Fibroblast of skin of right biceps (primary cell): ENCODE data around the gene PIF1.
"Not testable (repeated sequence)": the region's sequence is repeated elsewhere in the genome, so short reads cannot be mapped to it uniquely, and the experiment has no call there.

Experiments
- DNase-seq: peaks from one replicate; pipeline ENCODE4 v3.0.0-alpha.2; 2013

Gene PIF1

GRCh38 chr15:64847448-64847847, 22.0 kb upstream of the PIF1 start:
- DNase-seq, result no peak

GRCh38 chr15:64847016-64847415, 21.6 kb upstream of the PIF1 start:
- DNase-seq, result no peak

GRCh38 chr15:64845831-64846595, 20.6 kb upstream of the PIF1 start:
- DNase-seq, result no peak

GRCh38 chr15:64845183-64845611, 19.8 kb upstream of the PIF1 start:
- DNase-seq, result no peak

GRCh38 chr15:64844576-64845145, 19.2 kb upstream of the PIF1 start:
- no peak for DNase-seq

GRCh38 chr15:64843991-64844390, 18.5 kb upstream of the PIF1 start:
- no peak for DNase-seq

GRCh38 chr15:64842986-64843561, 17.6 kb upstream of the PIF1 start:
- peak; percentile 47 for DNase-seq

GRCh38 chr15:64842096-64842939, 16.9 kb upstream of the PIF1 start:
- DNase-seq, result peak; percentile 43

GRCh38 chr15:64841344-64842095, 16.1 kb upstream of the PIF1 start, which contains the start of gene PLEKHO2:
Gene PLEKHO2, plus strand, starts transcription at chr15:64841915. Its CDS starts 102 bp downstream, at chr15:64842017.
- peak; percentile 96 for DNase-seq

- no peak for DNase-seq
Measured at GRCh38 chr15:64841060-64841343, 15.6 kb upstream of the PIF1 start.

- no peak for DNase-seq
Measured at GRCh38 chr15:64837502-64837901, 12.1 kb upstream of the PIF1 start.

- DNase-seq, result no peak
Measured at GRCh38 chr15:64836023-64836536, 10.6 kb upstream of the PIF1 start.

- no peak for DNase-seq
Measured at GRCh38 chr15:64833690-64834089, 8.2 kb upstream of the PIF1 start.

- peak; percentile 45 for DNase-seq
Measured at GRCh38 chr15:64828985-64829384, 3.5 kb upstream of the PIF1 start.

GRCh38 chr15:64824929-64825430, 467 bp downstream of the PIF1 start:
- DNase-seq, result peak; percentile 10

- no peak for DNase-seq
Measured at GRCh38 chr15:64816452-64816851, 9.0 kb downstream of the PIF1 start.

GRCh38 chr15:64814965-64815364, 10.5 kb downstream of the PIF1 start:
- not testable (repeated sequence) for DNase-seq

GRCh38 chr15:64814283-64814682, 11.2 kb downstream of the PIF1 start:
- DNase-seq, result not testable (repeated sequence)

GRCh38 chr15:64813075-64813474, 12.4 kb downstream of the PIF1 start:
- peak; percentile 40 for DNase-seq

- DNase-seq, result no peak
Measured at GRCh38 chr15:64810497-64811326, 14.7 kb downstream of the PIF1 start.
